Nephron progenitor cell (in vitro differentiated cells): Measurements from ENCODE around the gene PSTPIP1.
A peak's percentile ranks its signal among the peaks of the same experiment; 100 is the strongest.

Source experiments
- DNase-seq: peaks from one replicate; pipeline ENCODE4 v3.0.0; 2021
- H3K27ac Mint-ChIP-seq: 2 replicates; pipeline ENCODE4 v1.8.0; 2021; ENCODE audit warnings: mild to moderate bottlenecking, moderate library complexity, mixed read lengths
- H3K27me3 Mint-ChIP-seq: 2 replicates; pipeline ENCODE4 v1.8.0; 2021; ENCODE audit warnings: mild to moderate bottlenecking, low read depth, mixed read lengths; ENCODE audit not compliant: poor library complexity
- H3K36me3 Mint-ChIP-seq: 2 replicates; pipeline ENCODE4 v1.8.0; 2021; ENCODE audit warnings: low read depth, mixed read lengths
- H3K4me1 Mint-ChIP-seq: 2 replicates; pipeline ENCODE4 v1.8.0; 2021; ENCODE audit warnings: mixed read lengths
- H3K4me3 Mint-ChIP-seq: 2 replicates; pipeline ENCODE4 v1.8.0; 2021; ENCODE audit warnings: mild to moderate bottlenecking, moderate library complexity, mixed read lengths
- H3K9me3 Mint-ChIP-seq: 2 replicates; pipeline ENCODE4 v1.8.0; 2021; ENCODE audit warnings: mild to moderate bottlenecking, moderate library complexity, mixed read lengths
- CTCF ChIP-seq: fragments of 200-600 bp; sonication (generic); IDR thresholded peaks from 2 replicates; pipeline ENCODE4 v1.5.0; 2021; ENCODE audit warnings: antibody characterized with exemption

The PSTPIP1 gene

GRCh38 chr15:76987896-76988860 lies 6.7 kb upstream of the PSTPIP1 start:
- Mint-ChIP-seq H3K4me1 (peaks cover 59% of the 10 kb centered on the region), H3K27me3 (peaks cover 12% of the 10 kb centered on the region), H3K36me3 (no peaks in the 10 kb centered on the region), H3K9me3 (no peaks in the 10 kb centered on the region), H3K27ac (peak overlapping the region; percentile 96), H3K4me3 (no peak overlapping the region)
- DNase-seq: no peak
- no peak for TF ChIP-seq CTCF

GRCh38 chr15:76988867-76989780 lies 5.8 kb upstream of the PSTPIP1 start:
- Mint-ChIP-seq H3K4me1 (peaks cover 50% of the 10 kb centered on the region), H3K4me3 (no peak overlapping the region)
- no peak for TF ChIP-seq CTCF

GRCh38 chr15:76991048-76991447 lies 3.9 kb upstream of the PSTPIP1 start:
- no peak for DNase-seq
- Mint-ChIP-seq H3K27me3 (peaks cover 20% of the 10 kb centered on the region), H3K27ac (peak overlapping the region; percentile 21), H3K9me3 (no peaks in the 10 kb centered on the region), H3K36me3 (no peaks in the 10 kb centered on the region), H3K4me1 (peaks cover 49% of the 10 kb centered on the region), H3K4me3 (no peak overlapping the region)
- TF ChIP-seq CTCF: no peak

More at GRCh38 chr15:76988867-76989780, 5.8 kb upstream of the PSTPIP1 start:
- Mint-ChIP-seq H3K9me3 (no peaks in the 10 kb centered on the region), H3K36me3 (no peaks in the 10 kb centered on the region), H3K27ac (peak overlapping the region; percentile 96), H3K27me3 (peaks cover 19% of the 10 kb centered on the region)
- no peak for DNase-seq

GRCh38 chr15:76991741-76992645 lies 2.9 kb upstream of the PSTPIP1 start:
- Mint-ChIP-seq H3K36me3 (no peaks in the 10 kb centered on the region), H3K9me3 (no peaks in the 10 kb centered on the region), H3K4me3 (no peak overlapping the region), H3K4me1 (peaks cover 49% of the 10 kb centered on the region), H3K27me3 (peaks cover 15% of the 10 kb centered on the region), H3K27ac (peak overlapping the region; percentile 52)
- no peak for DNase-seq
- TF ChIP-seq CTCF: no peak

GRCh38 chr15:76993114-76993725 lies 1.7 kb upstream of the PSTPIP1 start:
- Mint-ChIP-seq H3K4me3 (no peak overlapping the region), H3K27me3 (peaks cover 19% of the 10 kb centered on the region), H3K9me3 (no peaks in the 10 kb centered on the region), H3K36me3 (no peaks in the 10 kb centered on the region), H3K4me1 (peaks cover 41% of the 10 kb centered on the region), H3K27ac (no peak overlapping the region)
- TF ChIP-seq CTCF: no peak
- no peak for DNase-seq
